K562 treated with DMSO at 1 percent for 24 hours (cell line): ENCODE results near the gene OR2G2. TPM values are rescaled to one million over a fixed set of nuclear protein-coding genes. Genes with fewer than 3 reads are reported as not detected.

Source experiments
- total RNA-seq: library from RNA; unstranded; fragments of 300-600 nt; gene quantifications from 2 replicates; pipeline ENCODE4 v1.2.3, GENCODE V29; 2022; ENCODE audit warnings: low read depth; ENCODE audit not compliant: insufficient read depth

OR2G2 gene, protein sequence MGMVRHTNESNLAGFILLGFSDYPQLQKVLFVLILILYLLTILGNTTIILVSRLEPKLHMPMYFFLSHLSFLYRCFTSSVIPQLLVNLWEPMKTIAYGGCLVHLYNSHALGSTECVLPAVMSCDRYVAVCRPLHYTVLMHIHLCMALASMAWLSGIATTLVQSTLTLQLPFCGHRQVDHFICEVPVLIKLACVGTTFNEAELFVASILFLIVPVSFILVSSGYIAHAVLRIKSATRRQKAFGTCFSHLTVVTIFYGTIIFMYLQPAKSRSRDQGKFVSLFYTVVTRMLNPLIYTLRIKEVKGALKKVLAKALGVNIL
- not detected in 2 replicates for total RNA-seq

DNA sequence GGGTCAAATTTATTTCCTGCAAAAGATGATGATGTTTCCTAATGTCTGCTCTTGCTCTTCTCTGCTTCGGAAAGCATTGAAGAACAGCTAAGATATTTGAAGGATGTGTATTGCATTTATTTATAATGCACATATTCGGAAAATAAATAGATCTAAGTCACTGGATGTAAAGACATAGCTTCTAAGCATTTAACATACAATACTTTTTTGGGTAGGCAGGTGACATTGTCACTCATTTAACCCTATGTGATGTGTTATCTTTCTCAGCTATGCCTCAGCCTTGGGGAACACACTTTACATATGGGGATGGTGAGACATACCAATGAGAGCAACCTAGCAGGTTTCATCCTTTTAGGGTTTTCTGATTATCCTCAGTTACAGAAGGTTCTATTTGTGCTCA, at the start of gene OR2G2:
TSS of gene OR2G2 (plus strand) at position 301 of the 400 bp plus-strand sequence. CDS start at position 301, 0 bp downstream.

DNA sequence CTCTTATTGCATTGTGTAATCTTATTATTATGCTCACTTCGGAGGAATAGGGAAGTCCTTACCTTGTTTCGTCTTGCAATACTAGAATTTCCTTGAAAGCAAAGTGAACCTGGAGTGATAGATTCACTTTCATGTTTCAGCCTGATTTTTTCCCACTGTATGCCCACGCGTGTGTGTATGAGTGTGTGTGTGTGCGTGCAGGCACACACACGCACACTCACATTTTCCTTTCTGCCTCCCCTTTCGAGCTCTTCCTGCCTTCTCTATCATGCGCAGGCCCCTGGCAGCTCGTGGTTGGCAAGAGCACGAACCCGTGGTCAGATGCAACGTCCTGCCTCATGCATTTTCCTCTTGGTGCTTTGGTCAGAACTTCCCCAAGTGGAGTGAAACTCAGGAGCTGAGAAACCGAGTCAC, 39.4 kb upstream of the OR2G2 start, which contains the start of gene GCSAML:
TSS of gene GCSAML (plus strand) at position 366 of the 414 bp plus-strand sequence. CDS start 58 bp downstream, outside the sequence.

GRCh38 chr1:247605286-247605685, 17.1 kb downstream of the OR2G2 start, which contains the start of gene OR2G3:
Gene OR2G3, plus strand, starts transcription at chr1:247605586. Its CDS starts 0 bp downstream, at chr1:247605586.

Other genes starting within 250 kb of the OR2G2 start
- not detected in 2 replicates for gene NLRP3, start 172.2 kb upstream of the OR2G2 start, total RNA-seq
- not detected in 2 replicates for gene OR2B11, start 130.3 kb upstream of the OR2G2 start, total RNA-seq
- not detected in 2 replicates for gene OR2C3, start 51.9 kb upstream of the OR2G2 start, total RNA-seq
- 0.13 TPM in 1 of 2 replicates, not detected in the other for gene GCSAML, start 39.2 kb upstream of the OR2G2 start, total RNA-seq
- gene OR2G3, start 17.2 kb downstream of the OR2G2 start, total RNA-seq: not detected in 2 replicates
- gene OR13G1, start 91.4 kb downstream of the OR2G2 start, total RNA-seq: not detected in 2 replicates
- not detected in 2 replicates for gene OR6F1, start 128.3 kb downstream of the OR2G2 start, total RNA-seq
- not detected in 2 replicates for gene OR14K1, start 150.3 kb downstream of the OR2G2 start, total RNA-seq
- gene OR14A2, start 159.8 kb downstream of the OR2G2 start, total RNA-seq: not detected in 2 replicates
- gene OR1C1, start 172.2 kb downstream of the OR2G2 start, total RNA-seq: not detected in 2 replicates
- gene OR14A16, start 235.8 kb downstream of the OR2G2 start, total RNA-seq: not detected in 2 replicates